Measurements from ENCODE around the gene GPN2. TPM values are rescaled to one million over a fixed set of nuclear protein-coding genes. Genes with fewer than 3 reads are reported as not detected.

GPN2 gene
- total and polyA plus RNA-seq, 2 donors (not counting 3 experiments of a cell fraction or from before 2014, with no cell fraction given) = 21.9 to 37.4 TPM

GRCh38 chr1:26921126-26921539 lies 31.1 kb upstream of the GPN2 start:
- TF ChIP-seq POLR2A (IDR thresholded peaks at IDR 0.05; ENCODE audit: low read depth, low read length) (no peak), FOS (IDR thresholded peaks at IDR 0.05; ENCODE audit: borderline replicate concordance, insufficient read depth, low read length) (no peak), JUN (IDR thresholded peaks at IDR 0.05; ENCODE audit: borderline replicate concordance, insufficient read depth, insufficient read length, low read depth) (no peak), CTCF (IDR thresholded peaks at IDR 0.05; ENCODE audit: extremely low read depth in 1 of 2, insufficient read depth in 1 of 2, low read depth in 1 of 2, low read length in 2 of 2) (no peak)
- dilution Hi-C loops (cut with MboI; ENCODE audit: extremely low pct_ligation_motif_present, low sequenced_read_pairs) = no loop called here
- Histone ChIP-seq H3K4me2 (ENCODE audit: insufficient read depth, low read length) (peak overlapping the region; percentile 42), H3K79me2 (ENCODE audit: control insufficient read depth, insufficient read depth, low read length) (peaks cover 35% of the 10 kb centered on the region), H3K4me1 (ENCODE audit: control insufficient read depth, extremely low read depth, insufficient read depth, low read length) (peaks cover 26% of the 10 kb centered on the region), H2AFZ (ENCODE audit: low read depth, low read length) (peak overlapping the region; percentile 55), H3K9ac (replicated peaks; ENCODE audit: extremely low read depth, insufficient read depth, low read length) (no peak overlapping the region), H4K20me1 (replicated peaks; ENCODE audit: control insufficient read depth, extremely low read depth, insufficient read depth, low read length) (no peaks in the 10 kb centered on the region), H3K9me1 (replicated peaks; ENCODE audit: control insufficient read depth, extremely low read depth, insufficient read depth, low read length) (no peaks in the 10 kb centered on the region), H3K27me3 (ENCODE audit: control insufficient read depth in 2 of 2, insufficient read depth in 2 of 2, low read length in 2 of 2) (no peaks in the 10 kb centered on the region), H3K27ac (ENCODE audit: insufficient read depth, low read depth, low read length) (peak overlapping the region; percentile 4), H3K36me3 (ENCODE audit: control insufficient read depth in 2 of 2, extremely low read depth in 1 of 2, insufficient read depth in 2 of 2, low read length in 2 of 2) (peaks cover 6 to 9% of the 10 kb centered on the region in 2 experiments), H3K9me3 (replicated peaks; ENCODE audit: control insufficient read depth, insufficient read depth, low read length) (no peaks in the 10 kb centered on the region), H3K4me3 (replicated peaks in 1 of 3; ENCODE audit: insufficient read depth in 1 of 3, low read depth in 1 of 3, low read length in 3 of 3) (peak overlapping the region in 2 of 3 experiments; percentile 4 to 100)
- FAIRE-seq (no peak), DNase-seq (ENCODE audit: low read depth, low spot score) (no peak)
- intact Hi-C loops (cut with micrococcal nuclease) = loop anchor here (1.0 kb wide), 1 partner anchor 21 kb away; the partner anchor contains the start of gene GPATCH3
- ChIA-PET POLR2A (no interaction called here), CTCF (interaction anchor here (1.5 kb wide), 1 partner anchor 21 kb away, joined by 4 read pairs; the partner anchor contains the start of gene GPATCH3)
- BruUV-seq (replicated peaks) = no TSS peak

- Histone ChIP-seq H3K9ac (replicated peaks; ENCODE audit: extremely low read depth, insufficient read depth, low read length) (no peak overlapping the region), H4K20me1 (replicated peaks; ENCODE audit: control insufficient read depth, extremely low read depth, insufficient read depth, low read length) (no peaks in the 10 kb centered on the region), H3K4me3 (replicated peaks in 1 of 3; ENCODE audit: insufficient read depth in 1 of 3, low read depth in 1 of 3, low read length in 3 of 3) (no peak overlapping the region), H3K36me3 (ENCODE audit: control insufficient read depth in 2 of 2, extremely low read depth in 1 of 2, insufficient read depth in 2 of 2, low read length in 2 of 2) (no peaks in the 10 kb centered on the region), H3K9me1 (replicated peaks; ENCODE audit: control insufficient read depth, extremely low read depth, insufficient read depth, low read length) (no peaks in the 10 kb centered on the region), H3K27ac (ENCODE audit: insufficient read depth, low read depth, low read length) (no peak overlapping the region), H3K9me3 (replicated peaks; ENCODE audit: control insufficient read depth, insufficient read depth, low read length) (no peaks in the 10 kb centered on the region), H3K27me3 (ENCODE audit: control insufficient read depth in 2 of 2, insufficient read depth in 2 of 2, low read length in 2 of 2) (no peaks in the 10 kb centered on the region), H3K4me2 (ENCODE audit: insufficient read depth, low read length) (no peak overlapping the region), H3K79me2 (ENCODE audit: control insufficient read depth, insufficient read depth, low read length) (no peaks in the 10 kb centered on the region), H2AFZ (ENCODE audit: low read depth, low read length) (no peak overlapping the region), H3K4me1 (ENCODE audit: control insufficient read depth, extremely low read depth, insufficient read depth, low read length) (no peaks in the 10 kb centered on the region)
- TF ChIP-seq MYC (IDR thresholded peaks at IDR 0.05; ENCODE audit: low read depth, low read length) (no peak), POLR2AphosphoS5 (IDR thresholded peaks at IDR 0.05; ENCODE audit: insufficient read depth, low read depth, low read length) (no peak), MAX (IDR thresholded peaks at IDR 0.05; ENCODE audit: insufficient read depth, insufficient read length) (no peak), CTCF (IDR thresholded peaks at IDR 0.05; ENCODE audit: extremely low read depth in 1 of 2, insufficient read depth in 1 of 2, low read depth in 1 of 2, low read length in 2 of 2) (no peak), EZH2 (IDR thresholded peaks at IDR 0.05; ENCODE audit: borderline replicate concordance, low read depth, low read length, severe bottlenecking) (no peak), POLR2A (IDR thresholded peaks at IDR 0.05; ENCODE audit: low read depth, low read length) (no peak), FOS (IDR thresholded peaks at IDR 0.05; ENCODE audit: borderline replicate concordance, insufficient read depth, low read length) (no peak), JUN (IDR thresholded peaks at IDR 0.05; ENCODE audit: borderline replicate concordance, insufficient read depth, insufficient read length, low read depth) (no peak), GATA2 (IDR thresholded peaks at IDR 0.05; ENCODE audit: insufficient read depth, insufficient read length, low read depth, low read length) (no peak)
- FAIRE-seq (no peak), DNase-seq (ENCODE audit: low read depth, low spot score) (no peak)
- no TSS peak for BruUV-seq (replicated peaks)
- intact Hi-C loops (cut with micrococcal nuclease) = no loop called here
- CTCF ChIA-PET = interaction anchor here (0.6 kb wide), 1 partner anchor 10 kb away, joined by 3 read pairs; no protein-coding TSS in a partner anchor
- dilution Hi-C loops (cut with MboI; ENCODE audit: extremely low pct_ligation_motif_present, low sequenced_read_pairs) = no loop called here
- POLR2A ChIA-PET = no interaction called here
Measured at GRCh38 chr1:26915204-26915842, 25.2 kb upstream of the GPN2 start.

All from endothelial cell of umbilical vein (primary cell).